Inflammatory macrophage treated with lipopolysaccharide for 4 hours (primary cell): ENCODE measurements around the gene CERS6.

Experiments
- DNase-seq: peaks from one replicate; pipeline ENCODE4 v3.0.0-alpha.2; 2020

CERS6 gene

GRCh38 chr2:168683996-168684395 is 227.9 kb downstream of the CERS6 start:
- DNase-seq, result no peak

DNA sequence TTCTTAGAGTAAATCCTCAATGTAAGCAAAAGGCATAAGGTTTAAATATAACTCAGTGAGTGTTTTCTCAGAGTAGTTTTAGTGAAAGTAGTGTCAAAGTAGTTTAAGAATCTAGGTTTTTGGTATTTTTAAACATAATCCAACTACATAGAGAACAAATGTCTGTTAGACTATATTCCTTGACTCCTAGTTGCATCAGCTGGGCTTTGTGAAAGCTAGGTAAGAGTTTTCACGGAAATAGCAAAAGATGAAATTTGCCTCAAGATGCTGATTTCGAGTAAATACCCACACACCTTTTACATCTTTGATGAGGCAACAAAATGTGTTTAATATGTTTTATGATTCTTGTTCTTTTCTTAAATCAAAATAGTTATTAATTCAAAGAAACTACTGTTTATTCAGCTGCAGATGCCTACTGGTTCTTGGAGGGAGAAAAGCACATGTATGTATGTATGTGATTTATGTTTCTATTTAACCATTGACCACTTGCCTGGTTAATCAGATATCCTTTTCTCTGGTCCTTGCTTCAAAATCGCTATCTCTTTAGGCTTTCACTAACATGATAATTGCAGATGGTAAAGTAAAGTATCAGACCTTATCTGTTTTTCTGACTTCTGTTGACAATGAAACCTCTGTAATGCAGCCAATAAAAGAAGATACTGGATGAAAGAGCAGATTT is 229.0 kb downstream of the CERS6 start:
- no peak for DNase-seq

DNA sequence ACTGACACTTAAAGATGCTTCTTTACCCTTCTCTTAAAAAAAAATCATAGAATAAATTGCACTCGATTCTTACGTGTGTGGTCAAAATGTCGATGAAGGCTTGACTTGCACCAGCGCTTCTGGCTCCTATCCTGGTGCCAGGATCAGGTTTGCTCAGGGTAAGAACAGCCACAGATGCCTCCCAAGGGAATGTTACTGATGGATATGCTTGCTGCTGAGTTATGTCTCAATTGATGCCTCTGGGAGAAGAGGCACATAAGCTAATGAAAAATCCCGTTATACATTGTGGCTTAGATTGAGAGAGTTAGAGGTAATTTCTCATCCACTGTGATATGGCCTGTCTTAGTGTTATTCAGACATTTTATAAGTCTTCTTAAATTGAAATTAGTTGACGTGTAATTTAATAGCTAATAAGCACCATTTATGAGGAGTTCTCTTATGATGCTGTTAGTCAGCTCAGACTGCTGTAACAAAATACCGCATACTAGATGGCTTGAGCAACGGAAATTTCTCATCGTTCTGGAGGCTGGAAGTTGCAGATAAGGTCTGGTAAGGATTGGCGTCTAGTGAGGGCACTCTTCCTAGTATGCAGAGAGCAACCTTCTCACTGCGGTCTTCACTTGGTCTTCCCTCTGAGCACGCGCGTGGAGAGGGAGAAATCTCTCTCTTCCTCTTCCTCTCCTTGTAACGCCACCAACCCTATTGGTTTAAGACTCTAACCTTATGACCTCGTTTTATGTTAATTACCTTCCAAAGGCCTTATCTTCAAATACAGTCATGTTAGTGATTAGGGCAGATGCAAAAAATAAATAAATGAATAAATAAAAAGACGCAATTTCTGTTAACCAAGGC is 229.8 kb downstream of the CERS6 start:
- peak; percentile 72 for DNase-seq

DNA sequence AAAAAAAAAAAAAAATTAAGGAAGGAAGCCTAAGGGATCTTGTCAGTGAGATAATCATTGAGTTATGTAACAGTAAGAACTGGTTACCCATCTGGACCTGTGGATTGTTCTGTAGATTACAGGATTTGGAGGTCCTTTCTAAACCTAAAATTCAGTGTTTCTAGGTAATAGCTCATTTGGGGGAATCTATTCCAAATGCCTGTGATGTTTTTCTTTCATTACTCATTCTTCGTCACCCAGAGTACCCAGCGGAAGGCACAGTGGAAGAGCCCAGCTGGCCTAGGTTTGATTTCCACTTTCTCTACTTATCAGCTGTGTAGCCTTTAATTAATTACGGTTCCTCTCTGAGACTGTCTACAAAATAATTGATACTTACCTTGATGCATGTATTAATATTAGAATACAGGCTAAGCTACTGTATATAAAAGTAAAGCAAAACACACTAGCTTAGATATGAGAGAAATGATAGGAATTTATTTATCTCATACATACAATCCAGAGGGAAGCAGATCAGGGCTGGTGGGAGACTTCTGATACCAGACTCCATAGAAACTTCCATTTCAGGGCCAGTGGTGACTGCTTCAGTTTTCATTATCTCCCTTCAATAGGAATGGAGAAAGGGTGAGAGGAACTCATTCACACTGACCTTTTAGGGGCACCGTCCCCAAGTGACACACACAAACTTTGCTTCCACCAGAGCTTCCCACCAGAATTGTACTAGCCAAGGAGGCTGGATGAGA is 230.6 kb downstream of the CERS6 start:
- peak; percentile 5 for DNase-seq

DNA sequence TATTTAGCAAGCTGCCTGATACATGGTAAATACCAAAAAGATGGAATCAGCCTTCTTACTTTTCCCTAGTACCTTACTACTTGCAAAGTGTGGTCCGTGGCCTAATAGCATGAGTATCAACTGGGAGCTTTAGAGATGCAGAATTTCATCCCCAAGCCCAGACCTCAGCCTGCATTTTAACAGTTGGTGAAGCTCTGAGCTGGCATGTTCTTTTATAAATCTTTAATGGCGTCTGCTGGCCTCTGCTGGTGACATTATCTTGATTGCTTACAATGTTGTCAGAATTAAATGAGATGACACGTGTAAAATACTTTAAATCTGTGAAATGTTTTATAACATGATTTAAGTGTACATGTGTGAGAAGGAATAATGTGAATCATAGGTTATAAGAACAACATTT is 231.2 kb downstream of the CERS6 start:
- peak; percentile 15 for DNase-seq

DNA sequence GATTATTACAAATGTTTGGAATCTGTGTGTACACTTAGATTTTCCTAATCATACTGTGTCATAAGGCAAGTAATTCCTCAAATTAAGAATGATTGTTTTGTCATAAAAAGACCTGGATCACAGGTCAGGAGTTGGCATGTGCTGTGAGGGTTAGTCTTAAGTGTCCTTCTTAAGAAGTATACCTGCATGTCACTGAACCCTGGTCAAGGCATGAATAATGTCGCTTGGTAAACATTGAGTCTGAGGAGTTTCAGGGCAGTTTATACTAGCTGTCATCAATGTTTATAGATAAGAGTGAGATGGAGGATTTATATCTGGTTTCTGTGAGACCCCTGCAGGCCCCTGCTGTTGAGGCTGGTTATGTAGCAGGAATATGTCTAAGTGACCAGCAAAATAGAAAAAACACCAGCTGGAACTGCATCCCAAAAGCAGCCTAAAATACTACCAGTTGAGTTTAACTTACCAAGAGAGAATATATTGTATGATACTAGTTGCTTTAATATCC is 234.4 kb downstream of the CERS6 start:
- DNase-seq, result no peak

GRCh38 chr2:168691221-168691620 is 235.1 kb downstream of the CERS6 start:
- no peak for DNase-seq

DNA sequence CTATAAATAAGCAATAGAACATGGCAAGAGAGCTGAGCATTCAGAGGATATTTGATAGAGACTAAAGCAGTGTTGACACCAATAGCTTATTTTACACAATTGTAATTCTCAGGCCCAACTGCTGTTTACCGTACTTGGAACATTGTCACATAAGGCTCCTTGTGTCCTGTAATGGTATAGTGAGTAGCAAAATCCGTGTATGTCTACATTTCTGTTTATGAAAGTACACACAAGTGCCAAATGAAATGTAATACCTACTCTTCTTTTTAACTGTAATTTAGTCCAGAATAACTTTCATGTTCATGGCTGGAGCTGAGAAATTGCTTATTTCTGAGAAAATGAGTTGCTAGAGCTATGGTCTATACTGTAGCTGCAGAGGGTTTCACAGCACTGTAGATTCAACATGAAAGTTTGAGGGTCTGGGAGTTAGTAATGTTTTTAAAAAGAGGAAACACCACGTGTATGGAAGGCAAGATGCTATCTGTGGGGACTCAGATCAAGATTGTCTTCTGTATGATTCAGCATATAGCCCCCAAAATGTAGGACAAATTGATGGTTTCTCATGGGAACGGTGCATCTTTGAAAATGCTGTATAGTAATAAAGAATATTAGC is 236.2 kb downstream of the CERS6 start:
- no peak for DNase-seq

DNA sequence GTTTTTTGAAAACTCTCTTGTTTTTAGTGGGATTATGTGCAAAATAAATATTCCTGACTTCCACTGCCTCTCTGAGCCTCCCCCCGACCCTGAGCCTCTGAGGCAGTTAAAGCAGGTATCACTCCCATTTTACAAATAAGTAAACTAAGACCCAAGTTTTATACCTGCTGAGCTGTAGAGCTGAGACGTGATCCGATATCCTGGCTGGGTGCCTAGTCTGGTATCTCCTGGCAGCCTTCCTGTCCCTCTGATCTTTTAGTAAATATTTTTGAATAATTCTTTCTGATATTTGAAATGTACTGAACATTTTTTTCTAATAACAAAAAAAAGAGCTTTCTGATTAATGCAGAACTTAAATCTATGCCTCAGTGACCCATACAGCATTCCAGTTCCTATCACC is 238.1 kb downstream of the CERS6 start:
- DNase-seq, result no peak

- DNase-seq, result no peak
These were observed 238.8 kb downstream of the CERS6 start for GRCh38 chr2:168694866-168695265.

GRCh38 chr2:168697668-168698121 is 241.6 kb downstream of the CERS6 start:
- no peak for DNase-seq

DNA sequence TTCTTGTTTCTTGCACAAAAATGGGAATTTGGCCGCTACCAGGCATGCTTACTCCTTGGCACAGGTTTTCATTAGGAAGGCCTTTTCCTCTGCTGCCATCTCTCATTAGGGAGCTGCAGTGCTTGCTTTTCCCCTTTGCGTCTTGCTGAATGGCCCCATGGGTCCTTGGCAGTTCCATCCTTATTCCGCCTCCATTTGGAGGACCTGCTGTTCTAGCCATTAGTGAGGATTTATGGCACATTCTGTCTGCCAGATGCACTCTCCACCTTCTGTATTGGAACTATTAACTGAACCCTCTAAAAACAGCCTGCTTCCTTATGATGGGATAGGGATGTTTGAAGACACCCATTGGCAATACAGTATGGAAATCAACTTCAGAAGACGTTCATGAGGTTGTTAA is 242.9 kb downstream of the CERS6 start:
- DNase-seq, result no peak

DNA sequence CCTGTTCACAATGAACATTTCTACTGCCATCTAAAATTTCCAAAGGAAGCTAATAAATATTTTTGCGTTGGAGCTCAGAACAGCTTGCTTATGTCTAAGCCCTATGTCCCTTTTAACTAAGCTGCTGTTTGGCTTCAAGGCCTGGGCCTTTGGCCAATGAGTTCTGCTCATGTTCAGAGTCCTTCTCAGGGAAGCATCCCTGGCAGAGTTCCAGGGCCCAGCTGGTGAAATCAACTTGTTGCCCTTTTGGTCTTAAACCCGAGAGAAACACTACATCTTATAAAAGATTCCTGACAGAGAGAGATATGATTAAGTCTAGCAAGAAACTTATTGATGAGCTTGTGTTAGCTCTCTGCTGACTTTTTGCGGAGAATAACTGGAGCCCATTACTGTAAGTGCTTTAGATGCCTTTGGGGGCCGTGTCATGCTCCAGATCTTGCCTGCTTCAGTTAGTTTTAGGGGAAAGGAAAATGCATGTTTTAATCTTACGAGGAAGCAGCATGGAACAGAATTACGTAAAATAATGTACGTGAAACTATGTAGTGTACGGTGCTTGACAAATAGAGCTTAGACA is 243.9 kb downstream of the CERS6 start:
- no peak for DNase-seq

- no peak for DNase-seq
These were observed 244.7 kb downstream of the CERS6 start for GRCh38 chr2:168700615-168701245.

DNA sequence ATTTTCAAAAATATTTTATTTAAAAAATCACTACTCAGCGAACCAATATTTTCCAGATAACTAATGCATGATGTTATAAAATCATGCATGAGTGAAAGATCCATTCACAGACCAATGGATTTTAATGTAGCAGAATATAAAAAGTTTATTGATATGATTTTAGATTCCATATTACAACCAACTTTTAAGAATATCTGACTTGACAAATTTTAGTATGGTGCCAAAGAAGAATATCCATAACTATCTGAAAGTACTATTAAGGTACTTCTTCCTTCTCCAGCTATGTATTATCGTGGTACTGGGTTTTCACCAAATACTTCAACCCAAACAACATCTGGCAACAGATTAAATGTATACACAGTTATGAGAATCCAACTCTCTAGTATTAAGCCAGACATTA is 246.5 kb downstream of the CERS6 start:
- DNase-seq, result no peak

DNA sequence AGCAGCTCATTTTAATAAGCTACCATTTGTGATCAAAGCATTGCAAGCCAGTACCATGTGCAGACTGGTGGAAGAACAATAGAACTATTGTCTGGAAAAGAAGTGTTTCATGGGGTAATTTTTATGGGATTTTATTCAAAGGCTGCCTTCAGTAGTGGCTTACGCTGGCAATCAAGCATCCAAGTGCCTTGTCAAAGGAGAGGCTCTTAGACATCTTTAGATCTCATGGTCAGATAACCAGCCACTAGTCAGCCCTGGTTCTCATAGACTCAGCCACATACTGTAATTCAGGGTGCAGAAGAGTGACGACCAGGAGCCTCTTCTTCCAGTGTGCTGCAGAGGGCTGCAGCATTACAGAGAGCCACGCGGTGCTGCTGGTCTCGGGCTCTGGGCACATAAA is 247.9 kb downstream of the CERS6 start:
- DNase-seq, result no peak

DNA sequence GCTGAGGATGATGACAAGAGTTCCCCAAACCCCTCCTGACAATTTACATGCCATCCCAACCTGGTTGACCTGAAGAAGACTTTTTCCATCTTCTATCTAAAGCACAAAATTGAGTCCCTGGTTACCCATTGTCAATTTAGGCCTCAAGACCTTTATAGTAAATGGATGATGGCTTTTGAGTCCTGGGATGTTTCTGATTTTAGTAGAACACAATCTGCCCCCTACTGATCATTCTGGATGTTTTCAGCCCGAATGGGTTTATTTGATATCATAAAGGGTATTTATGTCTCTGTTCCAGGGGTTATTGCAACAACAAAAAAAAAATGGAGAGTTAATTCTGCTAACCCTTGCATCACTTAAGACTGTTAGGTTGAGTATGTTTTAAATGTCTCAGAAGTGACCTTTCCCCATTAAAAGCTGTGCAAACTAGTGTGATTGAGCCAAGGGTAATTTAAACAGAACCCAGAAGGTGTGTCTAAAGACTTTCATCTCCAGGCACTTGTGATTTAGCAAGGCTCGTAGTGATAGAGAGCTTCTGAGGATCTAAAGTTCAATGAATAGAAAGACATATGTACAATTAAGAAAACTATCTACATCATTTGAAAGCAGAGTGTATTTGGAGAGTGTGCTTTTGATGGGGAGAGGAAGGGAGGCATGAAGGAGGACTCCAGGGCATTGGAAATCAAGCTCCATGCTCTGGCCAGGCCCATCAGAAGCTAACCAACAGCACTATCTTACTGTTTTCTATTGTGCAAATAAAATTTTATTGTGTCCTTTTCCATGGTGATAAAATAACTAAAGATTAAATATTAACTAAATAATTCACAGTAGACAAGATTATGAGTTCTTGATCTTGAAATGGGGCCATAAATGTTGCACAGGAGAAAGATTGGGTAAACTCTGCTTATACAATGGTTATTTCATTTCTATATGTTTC is 249.7 kb downstream of the CERS6 start:
- DNase-seq, result peak; percentile 27

- DNase-seq, result no peak
These were observed 250.7 kb downstream of the CERS6 start for GRCh38 chr2:168706806-168707205.

- DNase-seq, result no peak
These were observed 252.0 kb downstream of the CERS6 start for GRCh38 chr2:168708080-168708479.

DNA sequence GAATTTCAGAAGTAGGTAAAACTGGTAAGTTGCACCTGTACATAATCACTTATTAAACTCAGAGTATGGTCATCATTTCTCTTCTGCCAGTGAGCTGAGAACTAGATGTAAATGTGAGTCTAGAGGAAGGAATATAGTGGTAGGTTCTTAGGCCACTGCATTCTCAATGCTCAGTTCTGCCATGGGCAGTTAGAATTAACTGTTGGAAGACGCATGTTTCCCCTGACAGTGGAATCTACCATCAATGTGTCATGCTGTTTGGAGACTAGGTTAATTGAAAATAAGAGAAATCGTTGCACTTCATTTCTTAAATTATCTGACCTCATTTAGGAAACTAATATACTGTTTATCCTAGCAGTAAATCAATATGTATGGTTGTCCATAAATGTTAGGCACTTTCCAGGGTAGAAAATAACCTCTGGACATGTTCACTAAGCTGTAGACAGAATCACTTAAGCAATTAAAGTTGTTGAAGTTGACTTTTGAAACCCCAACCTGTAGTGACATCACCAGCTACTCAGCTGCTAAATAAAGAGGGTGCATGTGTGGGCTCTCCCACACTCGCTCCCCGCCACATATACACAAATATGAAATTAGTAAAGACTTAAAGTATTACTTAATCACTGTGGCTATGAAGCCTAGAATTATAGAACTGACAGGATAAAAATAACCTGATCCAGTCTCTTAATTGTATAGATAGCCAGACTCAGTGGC is 254.8 kb downstream of the CERS6 start:
- DNase-seq, result peak; percentile 29
